ENCODE data around the gene TBL1X. TPM values are rescaled to one million over a fixed set of nuclear protein-coding genes. Genes with fewer than 3 reads are reported as not detected.

The TBL1X gene
- total RNA-seq, 3 donors from 2014 or later, result 18.6 to 24.6 (median 20.0) TPM

DNA sequence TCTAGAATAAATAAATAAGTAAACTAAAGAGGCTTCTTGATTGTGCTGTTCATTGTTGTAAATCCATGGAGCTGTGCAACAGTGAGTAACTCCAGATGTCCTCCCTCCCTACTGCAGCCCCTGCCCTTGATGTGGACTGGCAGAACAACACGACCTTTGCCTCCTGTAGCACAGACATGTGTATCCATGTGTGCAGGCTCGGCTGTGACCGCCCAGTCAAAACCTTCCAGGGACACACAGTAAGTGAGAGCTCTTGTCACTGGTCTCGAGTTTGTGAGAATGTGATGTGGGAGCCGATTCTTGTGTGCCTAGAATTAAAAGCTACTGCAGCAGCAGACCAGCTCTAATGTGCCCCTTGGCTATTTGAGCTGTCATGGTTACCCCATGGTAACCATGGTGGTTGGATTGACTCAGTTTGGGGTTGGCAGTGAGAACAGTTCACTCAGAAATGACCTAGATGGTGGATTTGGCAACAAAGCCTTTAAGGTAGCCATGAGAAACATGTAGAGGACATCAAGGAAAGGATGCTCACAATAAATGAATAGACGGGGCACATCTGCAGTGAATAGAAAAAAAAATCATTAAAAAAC, 240.1 kb downstream of the TBL1X start:
- no peaks in the 10 kb centered on the region for H3K4me1 ChIP-seq
- no peak for DNase-seq (ENCODE audit: low spot score in 2 of 2)
- H3K27ac ChIP-seq, result no peak overlapping the region
- H3K27me3 ChIP-seq, result peaks cover 0 to 4% of the 10 kb centered on the region in 2 donors
- H3K36me3 ChIP-seq, result no peaks in the 10 kb centered on the region
- no peak overlapping the region for H3K4me3 ChIP-seq
- H3K9me3 ChIP-seq, result peaks cover 9 to 19% of the 10 kb centered on the region in 2 donors
- intact Hi-C loops (cut with DNase I; ENCODE audit: low total_unique reads), result loop anchor here (5.0 kb wide), 2 partner anchors 1283 to 1733 kb away; no protein-coding TSS in a partner anchor
- TF ChIP-seq POLR2AphosphoS5 (IDR thresholded peaks at IDR 0.05) (no peak), POLR2A (IDR thresholded peaks at IDR 0.05) (no peak)
- TF ChIP-seq, protein P1, sequence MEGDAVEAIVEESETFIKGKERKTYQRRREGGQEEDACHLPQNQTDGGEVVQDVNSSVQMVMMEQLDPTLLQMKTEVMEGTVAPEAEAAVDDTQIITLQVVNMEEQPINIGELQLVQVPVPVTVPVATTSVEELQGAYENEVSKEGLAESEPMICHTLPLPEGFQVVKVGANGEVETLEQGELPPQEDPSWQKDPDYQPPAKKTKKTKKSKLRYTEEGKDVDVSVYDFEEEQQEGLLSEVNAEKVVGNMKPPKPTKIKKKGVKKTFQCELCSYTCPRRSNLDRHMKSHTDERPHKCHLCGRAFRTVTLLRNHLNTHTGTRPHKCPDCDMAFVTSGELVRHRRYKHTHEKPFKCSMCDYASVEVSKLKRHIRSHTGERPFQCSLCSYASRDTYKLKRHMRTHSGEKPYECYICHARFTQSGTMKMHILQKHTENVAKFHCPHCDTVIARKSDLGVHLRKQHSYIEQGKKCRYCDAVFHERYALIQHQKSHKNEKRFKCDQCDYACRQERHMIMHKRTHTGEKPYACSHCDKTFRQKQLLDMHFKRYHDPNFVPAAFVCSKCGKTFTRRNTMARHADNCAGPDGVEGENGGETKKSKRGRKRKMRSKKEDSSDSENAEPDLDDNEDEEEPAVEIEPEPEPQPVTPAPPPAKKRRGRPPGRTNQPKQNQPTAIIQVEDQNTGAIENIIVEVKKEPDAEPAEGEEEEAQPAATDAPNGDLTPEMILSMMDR (IDR thresholded peaks at IDR 0.05), result no peak

DNA sequence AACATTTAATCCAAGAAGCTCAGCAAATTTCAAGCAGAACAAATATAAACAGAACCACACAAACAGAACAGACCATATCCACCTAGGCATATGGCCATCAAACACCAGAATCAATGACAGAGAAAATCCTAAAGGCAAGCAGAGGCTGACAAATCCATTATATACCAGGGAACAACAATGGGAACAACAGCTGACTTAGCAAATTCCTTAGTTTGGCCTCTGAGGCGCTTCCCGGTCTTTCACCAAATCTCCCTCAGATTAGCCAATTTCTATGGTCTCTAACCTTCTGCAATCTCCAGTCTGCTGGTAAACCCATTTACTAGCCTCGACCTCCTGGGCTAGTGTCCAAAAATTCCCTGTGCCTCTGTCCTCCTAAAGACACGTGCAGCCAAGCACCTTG, 241.6 kb downstream of the TBL1X start:
- no peak for DNase-seq (ENCODE audit: low spot score in 2 of 2)
- peaks cover 0 to 4% of the 10 kb centered on the region in 2 donors for H3K27me3 ChIP-seq
- no peaks in the 10 kb centered on the region for H3K36me3 ChIP-seq
- no peak overlapping the region for H3K4me3 ChIP-seq
- no peaks in the 10 kb centered on the region for H3K4me1 ChIP-seq
- no peak for TF ChIP-seq POLR2AphosphoS5 (IDR thresholded peaks at IDR 0.05)
- no peak for TF ChIP-seq POLR2A (IDR thresholded peaks at IDR 0.05)
- TF ChIP-seq, protein P1 (IDR thresholded peaks at IDR 0.05), result no peak
- no peak overlapping the region for H3K27ac ChIP-seq
- intact Hi-C loops (cut with DNase I; ENCODE audit: low total_unique reads), result loop anchor here (5.0 kb wide), 2 partner anchors 1284 to 1734 kb away; no protein-coding TSS in a partner anchor
- H3K9me3 ChIP-seq, result peaks cover 9 to 19% of the 10 kb centered on the region in 2 donors

- Histone ChIP-seq H3K27ac (no peak overlapping the region), H3K4me1 (no peaks in the 10 kb centered on the region), H3K36me3 (no peaks in the 10 kb centered on the region), H3K27me3 (peaks cover 0 to 4% of the 10 kb centered on the region in 2 donors), H3K9me3 (peaks cover 9 to 19% of the 10 kb centered on the region in 2 donors), H3K4me3 (no peak overlapping the region)
- no peak for DNase-seq (ENCODE audit: low spot score in 2 of 2)
- TF ChIP-seq, protein P1 (IDR thresholded peaks at IDR 0.05), result no peak
- TF ChIP-seq POLR2AphosphoS5 (IDR thresholded peaks at IDR 0.05) (no peak), POLR2A (IDR thresholded peaks at IDR 0.05) (no peak)
- intact Hi-C loops (cut with DNase I; ENCODE audit: low total_unique reads), result loop anchor here (5.0 kb wide), 2 partner anchors 1285 to 1735 kb away; no protein-coding TSS in a partner anchor
These were observed 242.6 kb downstream of the TBL1X start for GRCh38 chrX:9707306-9708033.

GRCh38 chrX:9708086-9708485, 243.2 kb downstream of the TBL1X start:
- H3K36me3 ChIP-seq, result no peaks in the 10 kb centered on the region

More at GRCh38 chrX:9708086-9708485, 243.2 kb downstream of the TBL1X start:
- Histone ChIP-seq H3K4me3 (no peak overlapping the region), H3K27ac (no peak overlapping the region), H3K4me1 (no peaks in the 10 kb centered on the region), H3K9me3 (peaks cover 9 to 19% of the 10 kb centered on the region in 2 donors), H3K27me3 (peaks cover 0 to 4% of the 10 kb centered on the region in 2 donors)
- intact Hi-C loops (cut with DNase I; ENCODE audit: low total_unique reads), result loop anchor here (5.0 kb wide), 2 partner anchors 1286 to 1736 kb away; no protein-coding TSS in a partner anchor
- DNase-seq (ENCODE audit: low spot score in 2 of 2), result no peak
- TF ChIP-seq, protein P1 (IDR thresholded peaks at IDR 0.05), result no peak
- TF ChIP-seq POLR2AphosphoS5 (IDR thresholded peaks at IDR 0.05) (no peak), POLR2A (IDR thresholded peaks at IDR 0.05) (no peak)

All from breast epithelium (tissue), 4 donors.